Esophagus squamous epithelium (tissue), 5 donors: ENCODE data around the gene DDIT4. TPM values are rescaled to one million over a fixed set of nuclear protein-coding genes. Genes with fewer than 3 reads are reported as not detected.
"Not testable (repeated sequence)": the region's sequence is repeated elsewhere in the genome, so short reads cannot be mapped to it uniquely, and the experiment has no call there.

ENCODE experiments used
- DNase-seq: peaks from one replicate; lab custom pipeline; 2025; lab: John Stamatoyannopoulos, UW
- H3K27ac ChIP-seq, 4 donors: fragments of 200-600 bp; sonication (generic); one replicate each; pipeline ENCODE4 v1.5.1; 2016 to 2019; ENCODE audit warnings: mild to moderate bottlenecking in 1 of 4
- H3K27me3 ChIP-seq, 4 donors: fragments of 200-600 bp; sonication (generic); 1 replicate in 3 of 4; 2 replicates in 1 of 4; pipeline versions ENCODE4 v1.5.1 to v1.6.0; 2017 to 2021; ENCODE audit warnings: antibody characterized with exemption in 1 of 4
- H3K36me3 ChIP-seq, 3 donors: fragments of 200-600 bp; sonication (generic); one replicate each; pipeline ENCODE4 v1.5.1; 2016 to 2019
- H3K4me1 ChIP-seq, 3 donors: fragments of 200-600 bp; sonication (generic); one replicate each; pipeline ENCODE4 v1.5.1; 2017 to 2019
- H3K4me3 ChIP-seq, 4 donors: fragments of 200-600 bp; sonication (generic); 1 replicate in 3 of 4; 2 replicates in 1 of 4; pipeline ENCODE4 v1.5.1; 2016 to 2019; ENCODE audit warnings: mild to moderate bottlenecking in 2 of 4, moderate library complexity in 1 of 4
- H3K9me3 ChIP-seq, 3 donors: fragments of 200-600 bp; sonication (generic); one replicate each; pipeline ENCODE4 v1.5.1; 2016 to 2019
- POLR2A ChIP-seq, 4 donors: fragments of 450-650 bp; IDR thresholded peaks; one replicate each; pipeline ENCODE4 v1.6.1; 2017; ENCODE audit warnings: antibody characterized with exemption in 4 of 4, mild to moderate bottlenecking in 4 of 4, moderate library complexity in 3 of 4
- WGBS, 2 donors: methylation state at CpG; one replicate each; pipeline ENCODE4 v1.1.5; 2018; 5-methylcytosine and 5-hydroxymethylcytosine counted together
- intact Hi-C: fragments of 100-400 bp; cut with DNase I; formaldehyde crosslinking; loops from one replicate; pipeline ENCODE4 v1.15.0; 2022
- total RNA-seq, 4 donors: library from RNA; depleted of rRNA; stranded (reverse); fragments of >200 nt; gene quantifications; one replicate each; pipeline ENCODE4 v1.1.0, GENCODE V29; 2016
- TF ChIP-seq, protein P1 (sequence below), 6 experiments: fragments of 450-650 bp in 4 of 6; fragments of 200-600 bp in 2 of 6; sonication (generic) in 2 of 6; IDR thresholded peaks; one replicate each; pipeline ENCODE4 v1.5.1; 2016 to 2019; ENCODE audit warnings: antibody characterized with exemption in 6 of 6, mild to moderate bottlenecking in 4 of 6, moderate library complexity in 4 of 6
- donor health status: DM: yes; HTN: yes; CAD: no.

The DDIT4 gene
- total RNA-seq, 4 donors from 2014 or later = 49.4 to 384 (median 138) TPM

- whole genome bisulfite sequencing, 2 donors = 62 to 86% methylated on average over 1 of the region's 1 CpG
- Histone ChIP-seq H3K27me3 (no peaks in the 10 kb centered on the region), H3K27ac (peak overlapping the region; percentile 78 to 96 (median 90)), H3K4me1 (peaks cover 37 to 55% (median 45%) of the 10 kb centered on the region in 3 donors), H3K4me3 (no peak overlapping the region), H3K36me3 (no peaks in the 10 kb centered on the region), H3K9me3 (no peaks in the 10 kb centered on the region)
- DNase-seq = no peak
- intact Hi-C loops = no loop called here
- TF ChIP-seq, protein P1, sequence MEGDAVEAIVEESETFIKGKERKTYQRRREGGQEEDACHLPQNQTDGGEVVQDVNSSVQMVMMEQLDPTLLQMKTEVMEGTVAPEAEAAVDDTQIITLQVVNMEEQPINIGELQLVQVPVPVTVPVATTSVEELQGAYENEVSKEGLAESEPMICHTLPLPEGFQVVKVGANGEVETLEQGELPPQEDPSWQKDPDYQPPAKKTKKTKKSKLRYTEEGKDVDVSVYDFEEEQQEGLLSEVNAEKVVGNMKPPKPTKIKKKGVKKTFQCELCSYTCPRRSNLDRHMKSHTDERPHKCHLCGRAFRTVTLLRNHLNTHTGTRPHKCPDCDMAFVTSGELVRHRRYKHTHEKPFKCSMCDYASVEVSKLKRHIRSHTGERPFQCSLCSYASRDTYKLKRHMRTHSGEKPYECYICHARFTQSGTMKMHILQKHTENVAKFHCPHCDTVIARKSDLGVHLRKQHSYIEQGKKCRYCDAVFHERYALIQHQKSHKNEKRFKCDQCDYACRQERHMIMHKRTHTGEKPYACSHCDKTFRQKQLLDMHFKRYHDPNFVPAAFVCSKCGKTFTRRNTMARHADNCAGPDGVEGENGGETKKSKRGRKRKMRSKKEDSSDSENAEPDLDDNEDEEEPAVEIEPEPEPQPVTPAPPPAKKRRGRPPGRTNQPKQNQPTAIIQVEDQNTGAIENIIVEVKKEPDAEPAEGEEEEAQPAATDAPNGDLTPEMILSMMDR (IDR thresholded peaks at IDR 0.05) = no peak
- TF ChIP-seq POLR2A (IDR thresholded peaks at IDR 0.05) = no peak
These were observed 9.2 kb upstream of the DDIT4 start for GRCh38 chr10:72264536-72264935.

DNA sequence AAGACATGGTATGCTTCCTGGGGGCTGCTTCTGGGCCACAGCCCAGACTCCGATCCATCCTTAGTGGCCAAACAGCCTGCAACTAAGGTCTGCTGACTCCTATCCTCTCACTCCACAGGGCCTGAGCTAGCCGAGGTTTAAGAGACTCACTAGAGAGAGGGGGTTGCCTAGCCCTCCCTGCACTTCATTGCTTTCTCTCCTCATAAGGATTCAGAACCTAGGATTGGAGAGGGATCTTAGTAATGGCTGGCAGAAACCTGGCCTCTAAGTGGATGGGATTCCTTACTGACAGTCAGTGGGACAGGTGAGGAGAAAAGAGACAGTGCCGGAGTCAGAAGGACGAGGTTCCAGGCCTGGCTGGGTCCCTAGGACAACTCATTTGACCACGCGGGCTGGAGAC, 8.2 kb upstream of the DDIT4 start:
- intact Hi-C loops = no loop called here
- Histone ChIP-seq H3K36me3 (no peaks in the 10 kb centered on the region), H3K27me3 (no peaks in the 10 kb centered on the region), H3K9me3 (no peaks in the 10 kb centered on the region), H3K4me3 (no peak overlapping the region), H3K27ac (no peak overlapping the region), H3K4me1 (peaks cover 28 to 45% (median 36%) of the 10 kb centered on the region in 3 donors)
- DNase-seq = no peak
- TF ChIP-seq POLR2A (IDR thresholded peaks at IDR 0.05) = no peak
- TF ChIP-seq, protein P1 (IDR thresholded peaks at IDR 0.05) = no peak
- WGBS, 2 donors = 86 to 89% methylated on average over 6 of the region's 6 CpGs

- Histone ChIP-seq H3K36me3 (no peaks in the 10 kb centered on the region), H3K9me3 (no peaks in the 10 kb centered on the region), H3K27me3 (no peaks in the 10 kb centered on the region), H3K27ac (no peak overlapping the region), H3K4me1 (peaks cover 20 to 38% (median 28%) of the 10 kb centered on the region in 3 donors), H3K4me3 (no peak overlapping the region)
- intact Hi-C loops = no loop called here
- WGBS, 2 donors = 85 to 88% methylated on average over 11 of the region's 11 CpGs
- TF ChIP-seq, protein P1 (IDR thresholded peaks at IDR 0.05) = no peak
- no peak for TF ChIP-seq POLR2A (IDR thresholded peaks at IDR 0.05)
- DNase-seq = no peak
These were observed 7.5 kb upstream of the DDIT4 start for GRCh38 chr10:72265990-72266865.

- H3K4me1 ChIP-seq = peaks cover 13 to 37% (median 25%) of the 10 kb centered on the region in 3 donors
- intact Hi-C loops = no loop called here
- no peaks in the 10 kb centered on the region for H3K27me3 ChIP-seq
- no peaks in the 10 kb centered on the region for H3K9me3 ChIP-seq
- no peak overlapping the region for H3K27ac ChIP-seq
- 86 to 89% methylated on average over 6 of the region's 6 CpGs for WGBS, 2 donors
- H3K36me3 ChIP-seq = no peaks in the 10 kb centered on the region
- no peak for DNase-seq
- H3K4me3 ChIP-seq = no peak overlapping the region
- no peak for TF ChIP-seq POLR2A (IDR thresholded peaks at IDR 0.05)
- TF ChIP-seq, protein P1 (IDR thresholded peaks at IDR 0.05) = no peak
These were observed 6.3 kb upstream of the DDIT4 start for GRCh38 chr10:72267381-72267780.

- Histone ChIP-seq H3K36me3 (no peaks in the 10 kb centered on the region), H3K27ac (no peak overlapping the region), H3K9me3 (no peaks in the 10 kb centered on the region), H3K4me3 (no peak overlapping the region), H3K27me3 (no peaks in the 10 kb centered on the region), H3K4me1 (peaks cover 19 to 37% (median 27%) of the 10 kb centered on the region in 3 donors)
- WGBS, 2 donors = 90 to 95% methylated on average over 5 to 8 of the region's 15 CpGs
- no peak for DNase-seq
- TF ChIP-seq POLR2A (IDR thresholded peaks at IDR 0.05) = no peak
- TF ChIP-seq, protein P1 (IDR thresholded peaks at IDR 0.05) = no peak
- intact Hi-C loops = no loop called here
These were observed 5.8 kb upstream of the DDIT4 start for GRCh38 chr10:72267819-72268399.

- H3K4me3 ChIP-seq, H3K36me3 ChIP-seq, H3K27ac ChIP-seq, H3K27me3 ChIP-seq, DNase-seq, intact Hi-C loops, H3K9me3 ChIP-seq: not testable (repeated sequence)
- H3K4me1 ChIP-seq = peaks cover 14 to 33% (median 21%) of the 10 kb centered on the region in 3 donors
- 92 to 95% methylated on average over 4 to 5 of the region's 5 CpGs for WGBS, 2 donors
These were observed 5.1 kb upstream of the DDIT4 start for GRCh38 chr10:72268475-72269200.
